Raji (cell line): ENCODE results near the gene GAST.

Experiments used
- POLR2A ChIP-seq: IDR thresholded peaks from 2 replicates; pipeline ENCODE4 v1.6.1; 2011; ENCODE audit warnings: low read depth, low read length, control low read depth; ENCODE audit not compliant: insufficient read depth

The GAST gene

DNA sequence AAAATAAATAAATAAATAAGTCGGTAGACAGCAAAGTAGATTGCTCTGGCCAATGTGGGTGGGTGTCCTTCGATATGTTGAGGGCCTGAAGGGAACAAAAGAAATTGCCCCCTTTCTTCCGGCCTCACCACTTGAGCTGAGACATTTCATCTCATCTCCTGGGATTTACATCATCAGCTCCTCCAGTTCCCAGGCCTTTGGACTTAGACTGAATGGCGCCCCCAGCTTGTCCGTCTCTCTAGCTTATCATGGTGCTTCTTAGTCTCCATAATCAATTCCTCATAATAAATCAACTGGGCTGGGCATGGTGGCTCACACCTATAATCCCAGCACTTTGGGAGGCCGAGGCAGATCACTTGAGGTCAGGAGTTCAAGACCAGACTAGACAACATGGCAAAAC, 36.1 kb downstream of the GAST start:
- no peak for TF ChIP-seq POLR2A

GRCh38 chr17:41750862-41751261, 38.7 kb downstream of the GAST start:
- no peak for TF ChIP-seq POLR2A

DNA sequence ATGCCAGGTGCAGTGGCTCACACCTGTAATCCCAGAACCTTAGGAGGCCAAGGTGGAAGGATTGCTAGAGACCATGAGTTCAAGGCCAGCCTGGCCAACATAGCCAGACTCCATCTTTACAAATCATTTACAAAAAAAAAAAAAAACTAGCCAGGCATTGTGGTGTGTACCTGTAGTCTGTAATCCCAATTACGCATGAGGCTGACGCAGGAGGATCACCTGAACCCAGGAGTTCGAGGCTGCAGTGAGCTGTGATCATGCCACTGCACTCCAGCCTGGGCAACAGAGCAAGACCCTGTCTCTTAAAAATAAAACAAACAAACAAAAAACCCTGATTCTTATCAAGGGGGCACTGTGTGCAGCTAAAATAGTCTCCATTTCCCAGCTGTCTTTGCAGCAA, 39.2 kb downstream of the GAST start:
- no peak for TF ChIP-seq POLR2A

- no peak for TF ChIP-seq POLR2A
These were observed 41.9 kb downstream of the GAST start for GRCh38 chr17:41754066-41754465.

DNA sequence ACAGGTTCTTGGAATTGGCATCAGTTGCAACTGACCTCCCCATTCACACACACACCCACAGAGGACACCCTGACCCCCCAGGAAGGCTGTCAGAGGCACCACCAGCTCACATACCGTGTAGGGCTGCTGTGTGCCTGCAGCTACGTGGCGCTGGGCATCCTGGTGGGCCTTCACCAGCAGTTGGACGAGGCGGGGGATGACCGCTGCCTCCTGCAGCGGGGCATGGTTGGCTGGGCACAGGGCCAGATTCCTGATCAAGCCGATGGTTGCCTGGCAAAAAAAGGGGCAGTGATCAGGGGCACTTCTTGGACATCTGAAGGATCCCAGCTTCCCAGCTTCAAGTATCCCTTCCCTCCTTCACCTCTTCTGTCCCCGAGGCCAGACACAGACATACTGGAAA, 46.5 kb downstream of the GAST start:
- TF ChIP-seq POLR2A: no peak

- no peak for TF ChIP-seq POLR2A
These were observed 48.7 kb downstream of the GAST start for GRCh38 chr17:41760878-41761277.

DNA sequence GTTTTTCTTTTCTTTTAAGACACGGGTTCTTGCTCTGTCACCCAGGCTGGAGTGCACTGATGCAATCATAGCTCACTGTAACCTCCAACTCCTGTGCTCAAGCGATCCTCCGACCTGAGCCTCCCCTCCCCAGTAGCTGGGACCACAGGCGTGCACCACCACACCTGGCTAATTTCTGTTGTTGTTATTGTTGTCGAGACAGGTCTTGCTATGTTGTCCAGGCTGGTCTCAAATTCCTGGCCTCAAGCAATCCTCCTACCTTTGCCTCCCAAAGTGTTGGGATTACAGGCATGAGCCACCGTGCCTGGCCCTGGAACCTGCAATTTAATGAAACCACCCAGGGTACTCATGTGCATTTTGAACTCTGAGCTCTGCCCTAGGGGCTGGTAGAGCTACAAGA, 50.3 kb downstream of the GAST start:
- no peak for TF ChIP-seq POLR2A

DNA sequence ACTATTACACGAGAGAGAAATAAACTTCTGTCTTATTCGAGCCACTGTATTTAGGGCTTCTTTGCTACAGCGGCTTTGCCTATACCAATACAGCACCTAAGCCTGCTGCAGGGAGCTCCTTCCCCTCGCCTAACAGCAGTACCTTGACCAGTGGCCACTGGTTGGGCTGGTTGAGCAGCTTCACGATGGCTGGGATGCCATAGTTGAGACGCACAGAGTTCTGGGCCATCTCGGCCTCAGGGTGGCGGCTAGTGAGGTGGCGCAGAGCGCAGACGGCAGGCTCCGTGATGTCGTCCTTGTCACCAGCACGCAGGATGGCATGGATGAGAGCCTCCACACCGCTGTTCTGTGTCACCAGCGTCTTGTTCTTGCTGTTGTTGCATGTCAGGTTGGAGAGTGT, 50.7 kb downstream of the GAST start:
- no peak for TF ChIP-seq POLR2A

DNA sequence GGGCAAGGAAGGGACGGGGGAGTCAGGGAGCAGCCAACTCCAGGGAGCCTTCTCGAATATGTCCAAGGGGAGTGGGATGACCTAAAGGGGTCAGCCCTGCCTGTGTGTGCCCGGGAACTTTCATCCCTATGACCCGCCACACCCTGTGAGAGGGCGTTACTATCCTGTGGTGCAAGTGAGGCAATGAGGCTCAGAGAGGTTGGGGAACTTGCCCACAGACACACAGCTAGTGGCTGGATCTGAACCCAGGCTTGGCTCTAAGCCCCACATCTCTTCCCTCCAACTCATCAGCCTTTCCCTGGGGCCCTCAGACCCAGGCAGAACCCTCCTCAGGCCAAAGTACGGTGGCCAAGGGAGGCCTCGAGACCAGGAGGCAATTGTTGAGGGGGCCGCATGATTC, 51.2 kb downstream of the GAST start:
- TF ChIP-seq POLR2A: no peak
